ENCODE data around the gene CLSTN1.

DNA sequence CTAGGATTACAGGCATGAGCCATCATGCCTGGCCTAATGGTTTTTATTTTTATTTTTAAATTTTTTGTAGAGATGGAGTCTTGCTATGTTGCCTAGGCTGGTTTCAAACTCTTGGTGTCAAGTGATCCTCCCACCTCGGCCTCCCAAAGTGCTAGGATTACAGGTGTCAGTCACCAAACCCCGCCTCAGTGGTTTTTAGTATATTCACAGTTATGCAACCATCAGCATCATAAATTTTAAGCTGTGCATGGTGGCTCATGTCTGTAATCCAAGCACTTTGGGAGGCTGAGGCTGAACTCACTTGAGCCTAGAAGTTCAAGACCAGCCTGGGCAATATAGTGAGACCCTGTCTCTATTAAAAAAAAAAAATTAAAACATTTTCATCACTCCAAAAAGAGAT, 143.7 kb downstream of the CLSTN1 start:
- TF ChIP-seq EZH2 (IDR thresholded peaks at IDR 0.05; ENCODE audit: insufficient read depth, poor library complexity, severe bottlenecking) (no peak), EZH2phosphoT487 (IDR thresholded peaks at IDR 0.05; ENCODE audit: insufficient read depth, low read depth) (no peak)
